ENCODE data around the gene NEK1.

- TF ChIP-seq, protein P1, sequence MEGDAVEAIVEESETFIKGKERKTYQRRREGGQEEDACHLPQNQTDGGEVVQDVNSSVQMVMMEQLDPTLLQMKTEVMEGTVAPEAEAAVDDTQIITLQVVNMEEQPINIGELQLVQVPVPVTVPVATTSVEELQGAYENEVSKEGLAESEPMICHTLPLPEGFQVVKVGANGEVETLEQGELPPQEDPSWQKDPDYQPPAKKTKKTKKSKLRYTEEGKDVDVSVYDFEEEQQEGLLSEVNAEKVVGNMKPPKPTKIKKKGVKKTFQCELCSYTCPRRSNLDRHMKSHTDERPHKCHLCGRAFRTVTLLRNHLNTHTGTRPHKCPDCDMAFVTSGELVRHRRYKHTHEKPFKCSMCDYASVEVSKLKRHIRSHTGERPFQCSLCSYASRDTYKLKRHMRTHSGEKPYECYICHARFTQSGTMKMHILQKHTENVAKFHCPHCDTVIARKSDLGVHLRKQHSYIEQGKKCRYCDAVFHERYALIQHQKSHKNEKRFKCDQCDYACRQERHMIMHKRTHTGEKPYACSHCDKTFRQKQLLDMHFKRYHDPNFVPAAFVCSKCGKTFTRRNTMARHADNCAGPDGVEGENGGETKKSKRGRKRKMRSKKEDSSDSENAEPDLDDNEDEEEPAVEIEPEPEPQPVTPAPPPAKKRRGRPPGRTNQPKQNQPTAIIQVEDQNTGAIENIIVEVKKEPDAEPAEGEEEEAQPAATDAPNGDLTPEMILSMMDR (IDR thresholded peaks at IDR 0.05), result no peak
- no peak for TF ChIP-seq POLR2A (IDR thresholded peaks at IDR 0.05)
Observed at GRCh38 chr4:169367826-169368225, 244.6 kb downstream of the NEK1 start.
